MG63 (cell line): ENCODE measurements around the gene CRLF3. TPM values are rescaled to one million over a fixed set of nuclear protein-coding genes. Genes with fewer than 3 reads are reported as not detected.
"Not testable (repeated sequence)": the region's sequence is repeated elsewhere in the genome, so short reads cannot be mapped to it uniquely, and the experiment has no call there.

ENCODE experiments used
- DNase-seq: peaks from one replicate; pipeline ENCODE4 v3.0.0-alpha.2; 2020
- H3K27me3 ChIP-seq: fragments of 250-450 bp; sonication (Bioruptor Pico); 2 replicates; pipeline ENCODE4 v1.5.1; 2020; ENCODE audit warnings: mild to moderate bottlenecking, moderate library complexity
- H3K36me3 ChIP-seq: fragments of 250-450 bp; sonication (Bioruptor Pico); 2 replicates; pipeline ENCODE4 v1.5.1; 2020; ENCODE audit warnings: mild to moderate bottlenecking, moderate library complexity
- H3K4me3 ChIP-seq: fragments of 250-450 bp; sonication (Bioruptor Pico); 2 replicates; pipeline ENCODE4 v1.5.1; 2020; ENCODE audit warnings: mild to moderate bottlenecking, moderate library complexity
- H3K9me3 ChIP-seq: fragments of 250-450 bp; sonication (Bioruptor Pico); 2 replicates; pipeline ENCODE4 v1.5.1; 2020; ENCODE audit warnings: mild to moderate bottlenecking, moderate library complexity
- total RNA-seq: library from RNA; depleted of rRNA; stranded (reverse); fragments of >200 nt; shearing (Covaris generic); gene quantifications from 2 replicates; pipeline ENCODE4 v1.2.3, GENCODE V29; 2014; ENCODE audit warnings: low replicate concordance; rRNA removed

CRLF3 gene
- total RNA-seq, result 22.0 and 25.7 TPM in 2 replicates

DNA sequence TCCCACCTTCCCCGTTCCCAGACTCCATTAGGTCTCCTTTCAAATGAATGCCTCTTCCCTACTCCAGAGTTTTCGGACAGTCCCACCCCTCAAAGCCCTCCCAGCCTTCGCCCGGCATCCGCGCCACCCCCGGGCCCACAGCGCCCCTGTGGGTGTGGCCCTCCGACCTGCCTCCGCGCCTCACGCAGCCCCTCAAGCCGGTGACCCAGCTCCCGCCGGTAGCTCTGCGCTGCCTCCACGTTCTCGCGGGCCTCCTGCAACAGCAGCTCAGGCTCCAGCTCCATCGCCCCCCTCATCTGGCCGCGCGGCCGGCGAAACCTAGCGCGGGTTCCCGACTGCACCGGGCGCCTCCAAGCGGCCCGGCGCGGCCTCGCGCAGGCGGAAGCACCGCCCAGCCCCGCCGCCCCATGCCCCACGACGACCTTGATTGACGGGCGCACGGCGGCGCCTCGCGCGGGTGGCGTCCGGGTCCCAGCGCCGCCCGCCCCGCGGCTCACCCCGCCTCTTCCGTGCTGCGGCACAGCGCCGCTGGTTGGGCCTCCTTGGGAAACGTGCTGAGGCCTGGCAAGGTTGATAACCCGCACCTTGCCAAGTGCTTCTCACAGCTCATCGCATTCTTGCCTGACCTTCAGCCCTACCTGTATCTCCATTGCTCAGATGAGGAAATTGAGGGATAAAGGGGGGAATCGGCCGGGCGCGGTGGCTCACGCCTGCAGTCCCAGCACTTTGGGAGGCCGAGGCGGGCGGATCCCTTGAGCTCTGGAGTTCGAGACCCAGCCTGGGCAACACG lies at the start of gene CRLF3:
CRLF3 (minus strand) TSS at position 337 of the 790 bp plus-strand sequence; CDS start at position 296, 41 bp downstream.
- Histone ChIP-seq H3K4me3 (peak within 1 kb of the TSS; percentile 97), H3K9me3 (no peaks in the 10 kb centered on the region), H3K27me3 (no peaks in the 10 kb centered on the region), H3K36me3 (no peaks in the 10 kb centered on the region; the same call in 1 of the 2 replicates)
- peak; percentile 95 for DNase-seq

DNA sequence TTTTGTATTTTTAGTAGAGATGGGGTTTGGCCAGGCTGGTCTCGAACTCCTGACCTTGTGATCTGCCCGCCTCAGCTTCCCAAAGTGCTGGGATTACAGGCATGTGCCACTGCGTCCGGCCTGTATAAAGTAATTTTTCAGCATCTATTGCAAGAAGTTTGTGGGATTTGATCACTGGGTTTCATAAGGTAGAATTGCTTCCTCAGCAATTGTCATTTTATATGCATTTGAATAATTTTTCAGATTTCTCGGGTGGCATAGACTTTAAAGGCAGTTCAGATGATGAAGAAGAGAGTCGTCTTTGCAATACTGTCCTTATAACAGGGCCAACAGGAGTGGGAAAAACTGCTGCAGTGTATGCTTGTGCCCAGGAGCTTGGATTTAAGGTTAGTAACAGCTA lies 44.5 kb upstream of the CRLF3 start:
- H3K27me3 ChIP-seq, result no peaks in the 10 kb centered on the region
- no peak overlapping the region for H3K4me3 ChIP-seq
- peaks cover 71% of the 10 kb centered on the region for H3K36me3 ChIP-seq
- no peaks in the 10 kb centered on the region for H3K9me3 ChIP-seq
- no peak for DNase-seq

DNA sequence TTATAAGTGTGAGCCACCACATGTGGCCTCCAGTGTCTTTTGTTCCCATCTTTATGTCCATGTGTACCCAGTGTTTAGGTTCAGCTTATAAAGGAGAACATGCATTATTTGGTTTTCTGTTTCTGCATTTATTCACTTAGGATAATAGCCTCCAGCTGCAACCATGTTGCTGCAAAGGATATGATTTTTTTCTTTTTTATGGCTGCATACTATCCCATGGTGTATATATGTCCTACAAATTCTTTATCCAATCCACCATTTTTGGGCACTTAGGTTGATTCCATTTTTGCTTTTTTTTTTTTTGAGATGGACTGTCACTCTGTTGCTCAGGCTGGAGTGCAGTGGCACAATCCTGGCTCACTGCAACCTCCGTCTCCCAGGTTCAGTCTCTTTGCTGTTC lies 40.1 kb upstream of the CRLF3 start:
- Histone ChIP-seq H3K4me3 (no peak overlapping the region), H3K36me3 (peaks cover 56% of the 10 kb centered on the region), H3K9me3 (no peaks in the 10 kb centered on the region), H3K27me3 (no peaks in the 10 kb centered on the region)
- no peak for DNase-seq

DNA sequence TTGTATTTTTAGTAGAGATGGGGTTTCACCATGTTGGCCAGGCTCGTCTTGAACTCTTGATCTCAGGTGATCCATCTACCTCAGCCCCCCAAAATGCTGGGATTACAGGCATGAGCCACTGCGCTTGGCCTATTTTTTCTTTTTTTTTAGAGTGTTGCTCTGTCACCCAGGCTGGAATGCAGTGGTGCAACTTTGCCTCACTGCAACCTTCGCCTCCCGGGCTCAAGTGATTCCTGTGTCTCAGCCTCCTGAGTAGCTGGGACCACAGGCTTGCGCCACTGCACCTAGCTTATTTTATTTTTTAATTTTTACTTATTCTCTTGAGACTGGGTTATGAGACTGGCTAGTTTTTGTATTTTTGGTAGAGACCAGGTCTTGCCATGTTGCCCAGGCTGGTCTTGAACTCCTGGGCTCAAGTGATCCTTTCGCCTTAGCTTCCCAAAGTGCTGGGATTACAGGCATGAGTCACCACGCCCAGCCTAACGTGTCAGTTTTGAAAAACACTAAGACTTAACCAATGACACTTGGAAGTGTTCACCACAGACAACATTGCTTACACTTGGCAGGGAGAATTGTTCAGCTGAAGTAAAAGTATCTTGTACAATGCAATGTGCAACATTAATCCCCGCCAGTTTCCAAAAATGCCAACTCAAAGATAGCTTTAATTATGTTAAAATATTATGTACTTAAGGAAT lies 34.2 kb upstream of the CRLF3 start:
- peak; percentile 23 for DNase-seq

GRCh38 chr17:30854146-30854545 lies 29.7 kb upstream of the CRLF3 start:
- H3K36me3 ChIP-seq, result peaks cover 72% of the 10 kb centered on the region
- H3K4me3 ChIP-seq, result no peak overlapping the region
- H3K27me3 ChIP-seq, result no peaks in the 10 kb centered on the region
- DNase-seq, result no peak
- no peaks in the 10 kb centered on the region for H3K9me3 ChIP-seq

More for the DNA sequence above, 34.2 kb upstream of the CRLF3 start:
- H3K9me3 ChIP-seq, result no peaks in the 10 kb centered on the region
- no peak overlapping the region for H3K4me3 ChIP-seq
- H3K36me3 ChIP-seq, result peaks cover 56% of the 10 kb centered on the region
- no peaks in the 10 kb centered on the region for H3K27me3 ChIP-seq

DNA sequence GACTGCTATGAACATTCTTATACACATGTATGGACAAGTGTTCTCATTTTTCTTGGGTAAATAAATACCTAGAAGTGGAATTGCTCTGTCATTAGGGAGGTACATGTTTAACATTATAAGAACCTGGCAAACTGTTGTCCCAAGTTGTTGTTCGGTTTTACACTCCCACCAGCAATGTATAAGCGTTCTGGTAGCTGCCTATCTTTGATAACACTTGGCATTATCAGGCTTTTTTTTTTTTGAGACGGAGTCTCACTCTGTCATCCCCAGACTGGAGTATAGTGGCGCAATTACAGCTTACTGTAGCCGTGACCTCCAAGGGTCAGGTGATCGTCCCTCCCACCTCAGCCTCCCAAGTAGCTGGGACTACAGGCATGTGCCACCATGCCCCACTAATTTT lies 23.5 kb upstream of the CRLF3 start:
- Histone ChIP-seq H3K27me3 (no peaks in the 10 kb centered on the region), H3K9me3 (no peaks in the 10 kb centered on the region), H3K36me3 (peaks cover 63% of the 10 kb centered on the region), H3K4me3 (no peak overlapping the region)
- no peak for DNase-seq

GRCh38 chr17:30840771-30841170 lies 16.3 kb upstream of the CRLF3 start:
- Histone ChIP-seq H3K27me3 (no peaks in the 10 kb centered on the region), H3K9me3 (no peaks in the 10 kb centered on the region), H3K36me3 (peaks cover 74% of the 10 kb centered on the region), H3K4me3 (no peak overlapping the region)
- DNase-seq, result no peak

DNA sequence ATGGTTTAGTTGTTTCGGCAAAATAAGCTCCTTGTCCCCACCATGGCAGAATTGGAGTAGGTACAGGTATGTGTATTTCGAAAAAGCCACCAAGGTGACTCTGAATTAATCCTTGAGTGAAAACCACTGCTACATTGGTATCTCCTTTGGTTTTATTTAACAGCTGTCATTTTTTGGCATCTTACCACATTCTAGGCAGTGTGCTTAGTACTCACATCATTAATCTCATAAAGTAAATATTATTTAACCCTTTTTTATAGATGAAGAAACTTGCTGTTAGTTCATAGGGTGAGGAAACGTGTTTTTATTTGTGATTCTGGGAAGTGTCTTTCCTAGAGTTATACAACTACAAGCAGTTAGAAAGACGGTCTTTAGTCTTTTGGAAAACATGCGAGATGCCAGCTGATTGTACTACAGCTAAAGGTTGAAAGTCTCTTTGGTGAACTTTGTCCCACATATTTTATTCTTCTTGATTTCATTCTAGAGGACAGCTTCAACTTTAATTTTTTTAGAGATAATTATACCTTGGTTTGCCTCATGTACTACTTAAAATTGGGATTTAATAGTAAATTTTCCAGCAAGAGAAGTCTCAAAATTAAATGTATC lies 13.8 kb upstream of the CRLF3 start:
- Histone ChIP-seq H3K36me3 (peaks cover 80% of the 10 kb centered on the region), H3K27me3 (no peaks in the 10 kb centered on the region), H3K4me3 (no peak overlapping the region), H3K9me3 (no peaks in the 10 kb centered on the region)
- no peak for DNase-seq

DNA sequence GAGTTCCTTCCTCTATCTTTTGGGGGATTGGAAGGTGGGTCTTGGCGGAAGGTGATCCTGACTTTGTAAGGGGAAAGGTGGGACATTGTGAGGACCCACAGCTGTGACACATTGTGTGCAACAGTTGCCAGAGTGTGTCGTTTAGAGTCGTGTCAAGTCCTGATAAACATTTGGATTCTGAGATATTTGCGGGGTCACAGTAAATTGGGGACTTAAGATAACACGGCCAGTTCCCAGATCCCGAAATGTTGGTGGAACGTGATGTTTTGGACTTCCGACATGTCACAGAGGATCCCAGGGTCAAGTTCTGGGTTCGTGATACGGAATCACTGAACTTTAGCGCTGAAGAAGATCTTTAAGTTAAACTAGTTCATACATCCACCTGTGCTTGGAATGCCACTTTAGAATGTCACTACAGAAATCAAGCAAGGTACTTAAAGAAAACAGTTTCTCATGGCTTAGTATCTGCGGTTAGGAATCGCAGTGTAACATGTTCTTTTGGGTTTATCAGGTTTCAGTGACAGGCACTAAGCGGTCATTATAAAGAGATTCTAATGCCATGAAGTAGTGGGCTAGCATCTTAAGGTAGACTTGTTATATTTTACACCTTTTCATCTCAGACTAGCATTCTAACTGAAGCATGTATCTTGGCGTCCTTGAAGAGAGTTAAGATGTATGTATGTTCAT lies 8.1 kb upstream of the CRLF3 start:
- H3K4me3 ChIP-seq, result peak overlapping the region; percentile 93
- H3K27me3 ChIP-seq, result no peaks in the 10 kb centered on the region
- no peak for DNase-seq
- H3K36me3 ChIP-seq, result peaks cover 28% of the 10 kb centered on the region
- H3K9me3 ChIP-seq, result no peaks in the 10 kb centered on the region

- Histone ChIP-seq H3K4me3 (peak within 1 kb of the TSS; percentile 93), H3K9me3 (no peaks in the 10 kb centered on the region), H3K27me3 (no peaks in the 10 kb centered on the region), H3K36me3 (peaks cover 21% of the 10 kb centered on the region)
- DNase-seq, result peak; percentile 95
Observed at GRCh38 chr17:30831663-30832437, 7.4 kb upstream of the CRLF3 start, which contains the start of gene ATAD5. Gene ATAD5, plus strand, starts transcription at chr17:30831966. Its CDS starts 382 bp downstream, at chr17:30832348.

DNA sequence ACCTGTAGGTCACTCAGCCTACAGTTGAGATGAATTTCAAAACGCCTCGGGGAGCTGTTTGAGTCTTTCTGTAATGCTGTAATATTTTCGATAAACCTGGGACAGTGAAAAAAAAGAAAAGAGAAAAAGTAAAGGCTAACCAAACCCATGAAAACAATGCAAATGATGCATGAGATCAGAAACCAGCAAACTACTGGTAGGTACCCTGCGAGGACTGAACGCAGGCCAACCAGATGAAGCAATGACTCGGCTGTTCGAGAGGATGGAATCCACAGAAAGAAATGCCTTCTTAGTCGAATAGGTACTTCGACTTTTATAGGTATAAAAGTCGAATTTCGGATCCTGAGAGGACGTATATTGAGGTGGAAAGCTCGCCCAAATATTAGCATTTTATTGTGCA lies 6.8 kb upstream of the CRLF3 start:
- Histone ChIP-seq H3K9me3 (no peaks in the 10 kb centered on the region), H3K36me3 (peaks cover 17% of the 10 kb centered on the region), H3K4me3 (peak overlapping the region; percentile 93), H3K27me3 (no peaks in the 10 kb centered on the region)
- DNase-seq, result peak; percentile 35

- Histone ChIP-seq H3K9me3 (no peaks in the 10 kb centered on the region), H3K4me3 (no peak overlapping the region), H3K36me3 (peaks cover under 1% of the 10 kb centered on the region; the same call in 1 of the 2 replicates), H3K27me3 (no peaks in the 10 kb centered on the region)
- no peak for DNase-seq
Observed at GRCh38 chr17:30829022-30829421, 4.5 kb upstream of the CRLF3 start.

DNA sequence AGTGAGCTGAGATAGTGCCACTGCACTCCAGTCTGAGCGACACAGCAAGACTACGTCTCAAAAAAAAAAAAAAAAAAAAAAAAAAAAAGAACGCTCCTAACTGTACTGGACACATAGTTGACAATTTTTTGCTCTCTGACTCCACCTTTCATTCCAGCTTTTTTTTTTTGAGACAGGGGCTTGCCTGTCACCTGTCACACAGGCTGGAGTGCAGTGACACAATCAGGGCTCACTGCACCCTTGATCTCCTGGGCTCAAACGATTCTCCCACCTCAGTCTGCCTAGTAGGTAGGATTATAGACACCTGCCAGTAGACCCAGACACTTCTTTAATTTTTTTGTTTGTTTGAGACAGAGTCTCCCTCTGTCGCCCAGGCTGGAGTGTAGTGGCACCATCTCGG lies 2.6 kb upstream of the CRLF3 start:
- Histone ChIP-seq H3K36me3 (no peaks in the 10 kb centered on the region), H3K9me3 (no peaks in the 10 kb centered on the region), H3K27me3 (no peaks in the 10 kb centered on the region), H3K4me3 (no peak overlapping the region)
- no peak for DNase-seq

GRCh38 chr17:30824002-30824355 lies 513 bp downstream of the CRLF3 start:
- Histone ChIP-seq H3K36me3 (peaks cover 5% of the 10 kb centered on the region), H3K27me3 (no peaks in the 10 kb centered on the region), H3K9me3 (no peaks in the 10 kb centered on the region), H3K4me3 (peak overlapping the region; percentile 97)
- DNase-seq, result peak; percentile 20

DNA sequence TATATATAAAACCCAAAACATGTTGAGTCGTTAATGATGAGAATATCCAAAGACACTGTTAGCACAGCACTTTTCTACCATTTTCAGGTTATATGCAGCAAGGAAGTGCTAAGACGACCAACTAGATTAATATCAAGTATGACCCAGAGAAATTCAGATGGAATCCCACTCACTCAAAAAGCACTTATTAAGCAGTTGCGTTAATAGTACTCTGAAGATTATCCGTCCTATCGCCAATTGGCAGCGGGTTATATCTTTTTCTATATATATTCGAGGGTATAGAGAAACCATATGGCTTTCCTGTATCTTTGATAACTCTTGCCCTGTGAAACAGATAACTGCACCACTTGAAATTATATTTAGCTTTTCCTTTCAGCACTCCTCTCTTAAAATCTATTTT lies 1.1 kb downstream of the CRLF3 start:
- no peaks in the 10 kb centered on the region for H3K27me3 ChIP-seq
- peaks cover 7% of the 10 kb centered on the region for H3K36me3 ChIP-seq
- no peak for DNase-seq
- peak overlapping the region; percentile 97 for H3K4me3 ChIP-seq
- no peaks in the 10 kb centered on the region for H3K9me3 ChIP-seq

GRCh38 chr17:30822919-30823318 lies 1.6 kb downstream of the CRLF3 start:
- not testable (repeated sequence) for H3K36me3 ChIP-seq, H3K9me3 ChIP-seq

More at GRCh38 chr17:30822919-30823318, 1.6 kb downstream of the CRLF3 start:
- H3K4me3 ChIP-seq, result peak overlapping the region; percentile 97
- not testable (repeated sequence) for DNase-seq, H3K27me3 ChIP-seq
